Measurements from ENCODE around the gene CLOCK. TPM values are rescaled to one million over a fixed set of nuclear protein-coding genes. Genes with fewer than 3 reads are reported as not detected.

Gene CLOCK
- total RNA-seq, 2 donors from 2014 or later = 26.8 to 33.5 TPM

GRCh38 chr4:55397520-55398321 is 149.0 kb downstream of the CLOCK start:
- intact Hi-C loops (cut with DNase I) = loop anchor here in 1 of 2 donors (5.0 kb wide), 1 partner anchor 50 kb away; the partner anchor contains the start of gene SRD5A3
- peak in 1 of 2 donors; percentile 7 for ATAC-seq
- no peak for DNase-seq

- intact Hi-C loops (cut with DNase I) = loop anchor here in 1 of 2 donors (5.0 kb wide), 1 partner anchor 50 kb away; the partner anchor contains the start of gene SRD5A3
- ATAC-seq = no peak
- peak; percentile 42 for DNase-seq
Observed at GRCh38 chr4:55397126-55397436, 149.6 kb downstream of the CLOCK start.

GRCh38 chr4:55396308-55397125 is 150.2 kb downstream of the CLOCK start:
- ATAC-seq (peak; percentile 63), DNase-seq (peak; percentile 62)
- intact Hi-C loops (cut with DNase I) = loop anchor here in 1 of 2 donors (5.0 kb wide), 1 partner anchor 49 kb away; the partner anchor contains the start of gene SRD5A3

GRCh38 chr4:55395529-55396307 is 151.0 kb downstream of the CLOCK start, which contains the start of gene TMEM165:
TMEM165 (plus strand) TSS chr4:55395957; CDS start chr4:55396190, 233 bp downstream.
- intact Hi-C loops (cut with DNase I) = loop anchor here in 1 of 2 donors (5.0 kb wide), 1 partner anchor 48 kb away; the partner anchor contains the start of gene SRD5A3
- DNase-seq = peak; percentile 94
- peak; percentile 96 to 97 for ATAC-seq

GRCh38 chr4:55395218-55395528 is 151.5 kb downstream of the CLOCK start:
- no peak for ATAC-seq
- intact Hi-C loops (cut with DNase I) = loop anchor here in 1 of 2 donors (5.0 kb wide), 1 partner anchor 48 kb away; the partner anchor contains the start of gene SRD5A3
- DNase-seq = no peak

GRCh38 chr4:55393461-55394320 is 153.0 kb downstream of the CLOCK start:
- intact Hi-C loops (cut with DNase I) = no loop called here

GRCh38 chr4:55386840-55387239 is 159.9 kb downstream of the CLOCK start:
- DNase-seq = no peak
- no peak for ATAC-seq
- intact Hi-C loops (cut with DNase I) = no loop called here

More at GRCh38 chr4:55393461-55394320, 153.0 kb downstream of the CLOCK start:
- DNase-seq = no peak
- no peak for ATAC-seq

GRCh38 chr4:55386073-55386472 is 160.6 kb downstream of the CLOCK start:
- intact Hi-C loops (cut with DNase I) = no loop called here
- ATAC-seq = peak in 1 of 2 donors; percentile 73
- no peak for DNase-seq

- intact Hi-C loops (cut with DNase I) = no loop called here
- DNase-seq (no peak), ATAC-seq (peak in 1 of 2 donors; percentile 56)
Observed at GRCh38 chr4:55385201-55385649, 161.5 kb downstream of the CLOCK start.

GRCh38 chr4:55382488-55383003 is 164.2 kb downstream of the CLOCK start:
- DNase-seq = no peak
- intact Hi-C loops (cut with DNase I) = no loop called here
- ATAC-seq = no peak

GRCh38 chr4:55381502-55381901 is 165.2 kb downstream of the CLOCK start:
- ATAC-seq (no peak), DNase-seq (no peak)
- intact Hi-C loops (cut with DNase I) = no loop called here

GRCh38 chr4:55380576-55380975 is 166.1 kb downstream of the CLOCK start:
- intact Hi-C loops (cut with DNase I) = no loop called here
- no peak for ATAC-seq

GRCh38 chr4:55378617-55379467 is 167.9 kb downstream of the CLOCK start:
- intact Hi-C loops (cut with DNase I) = no loop called here
- no peak for ATAC-seq
- DNase-seq = no peak

More at GRCh38 chr4:55380576-55380975, 166.1 kb downstream of the CLOCK start:
- DNase-seq = no peak

Data from left cardiac atrium (tissue), 4 donors.